K562 (cell line): ENCODE data around the gene HSP90AA1. TPM values are rescaled to one million over a fixed set of nuclear protein-coding genes. Genes with fewer than 3 reads are reported as not detected.

Experiments
- ATAC-seq: fragments of 200-7000 bp; cut with Tn5 transposase; 3 replicates; pipeline ENCODE4 v1.9.1; 2020; ENCODE audit warnings: moderate library complexity
- BruUV-seq: library from RNA; stranded (reverse); fragments of 400-500 nt; replicated peaks from 2 replicates; lab custom pipeline; 2021; lab: Mats Ljungman, UMichigan
- CTCF ChIA-PET: fragments of 300-600 bp; formaldehyde crosslinking; extraction: SDS; loops from one replicate; lab custom pipeline; 2021; ENCODE audit warnings: low intra/inter-chr PET ratio; lab: Yijun Ruan, JAX
- POLR2A ChIA-PET: fragments of 300-600, 350-650 bp; sonication (Branson Sonifier 250); formaldehyde crosslinking; extraction: SDS; loops from one replicate; lab custom pipeline; 2021; ENCODE audit warnings: antibody characterized with exemption, inconsistent platforms; lab: Yijun Ruan, JAX
- DNase-seq, 4 experiments: peaks; one replicate each; pipeline versions ENCODE4 v3.0.0 to v3.0.0-alpha.2; 2011 to 2018; ENCODE audit warnings: low spot score in 3 of 4, mixed read lengths in 3 of 4; ENCODE audit errors: extremely low read depth in 1 of 4
- FAIRE-seq: peaks from 2 replicates; lab custom pipeline; 2011; peaks lifted over from hg19 to GRCh38; lab: Jason Lieb, UNC
- H2AFZ ChIP-seq: 2 replicates; pipeline ENCODE4 v1.6.0; 2011; ENCODE audit warnings: low read depth, low read length, control low read depth, inconsistent platforms
- H3K27ac ChIP-seq: fragments of 200-600 bp; 3 replicates; pipeline ENCODE4 v1.8.0; 2011; ENCODE audit warnings: low read depth, mild to moderate bottlenecking, control low read depth, inconsistent platforms, low read length, moderate library complexity, mixed read lengths; ENCODE audit errors: extremely low read depth
- H3K27me3 ChIP-seq, 2 experiments: fragments of 300-600 bp in 1 of 2; 2 replicates in 1 of 2; 3 replicates in 1 of 2; pipeline versions ENCODE4 v1.6.0 to v1.8.0; 2011; ENCODE audit warnings: inconsistent platforms in 2 of 2, low read length in 2 of 2, mild to moderate bottlenecking in 1 of 2, mixed read lengths in 1 of 2, moderate library complexity in 1 of 2; ENCODE audit not compliant: control insufficient read depth in 2 of 2, insufficient read depth in 2 of 2
- H3K36me3 ChIP-seq: fragments of 300-600 bp; 3 replicates; pipeline ENCODE4 v1.8.0; 2011; ENCODE audit warnings: mild to moderate bottlenecking, low read length, inconsistent platforms; ENCODE audit not compliant: control insufficient read depth, insufficient read depth
- H3K4me1 ChIP-seq, 2 experiments: fragments of 200-600 bp in 1 of 2; replicated peaks in 1 of 2; 2 replicates in 1 of 2; 3 replicates in 1 of 2; pipeline versions ENCODE4 v1.5.1 to v1.8.0; 2011; ENCODE audit warnings: inconsistent platforms in 2 of 2, low read length in 2 of 2, mild to moderate bottlenecking in 1 of 2, mixed read lengths in 1 of 2, moderate library complexity in 1 of 2; ENCODE audit not compliant: control insufficient read depth in 2 of 2, insufficient read depth in 2 of 2
- H3K4me2 ChIP-seq: 2 replicates; pipeline ENCODE4 v1.6.1; 2011; ENCODE audit warnings: low read length, control low read depth, inconsistent platforms, mixed read lengths; ENCODE audit not compliant: insufficient read depth
- H3K4me3 ChIP-seq: fragments of 200-600 bp; sonication (generic), shearing (Covaris generic); 2 replicates; pipeline ENCODE4 v1.5.1; 2016; ENCODE audit warnings: control low read depth, inconsistent platforms
- H3K79me2 ChIP-seq: fragments of 200-600 bp; 3 replicates; pipeline ENCODE4 v1.8.0; 2011; ENCODE audit warnings: low read length, inconsistent platforms; ENCODE audit not compliant: control insufficient read depth, insufficient read depth
- H3K9ac ChIP-seq, 2 experiments: 2 replicates each; pipeline versions ENCODE4 v1.6.0 to v1.6.1; 2011; ENCODE audit warnings: low read depth in 2 of 2, low read length in 2 of 2, control low read depth in 1 of 2, inconsistent platforms in 1 of 2, mild to moderate bottlenecking in 1 of 2, mixed read lengths in 1 of 2; ENCODE audit not compliant: insufficient read depth in 1 of 2
- H3K9me1 ChIP-seq: one replicate; pipeline ENCODE4 v1.6.0; 2011; ENCODE audit warnings: inconsistent platforms, mild to moderate bottlenecking, low read length, moderate library complexity; ENCODE audit not compliant: control insufficient read depth, insufficient read depth
- H3K9me3 ChIP-seq: replicated peaks from 2 replicates; pipeline ENCODE4 v1.5.1; 2011; ENCODE audit warnings: low read depth, low read length, inconsistent platforms; ENCODE audit not compliant: control insufficient read depth, insufficient read depth
- H4K20me1 ChIP-seq: replicated peaks from 2 replicates; pipeline ENCODE4 v1.6.1; 2011; ENCODE audit warnings: low read length, inconsistent platforms, mixed read lengths; ENCODE audit not compliant: control insufficient read depth, insufficient read depth
- CBX5 ChIP-seq: IDR thresholded peaks from 2 replicates; pipeline ENCODE4 v1.6.1; 2014; ENCODE audit warnings: low read depth, borderline replicate concordance
- IRF1 ChIP-seq: sonication (generic); formaldehyde crosslinking; IDR thresholded peaks from 2 replicates; pipeline ENCODE4 v1.8.0; 2022; ENCODE audit warnings: missing genetic modification reagents, mild to moderate bottlenecking, borderline replicate concordance
- MAX ChIP-seq: sonication (generic); formaldehyde crosslinking; IDR thresholded peaks from 2 replicates; pipeline ENCODE4 v1.9.0; 2022; ENCODE audit warnings: mild to moderate bottlenecking, missing genetic modification reagents
- MYC ChIP-seq, 2 experiments: fragments of 250-450 bp in 1 of 2; sonication (Bioruptor Pico) in 1 of 2; IDR thresholded peaks; 2 replicates each; pipeline versions ENCODE4 v1.5.1 to v1.6.1; 2012 to 2021; ENCODE audit warnings: low read depth in 2 of 2, borderline replicate concordance in 1 of 2, improper control_type of control experiment in 1 of 2, low read length in 1 of 2, mild to moderate bottlenecking in 1 of 2, moderate library complexity in 1 of 2
- POLR3G ChIP-seq: IDR thresholded peaks from 2 replicates; pipeline ENCODE4 v1.6.1; 2011; ENCODE audit not compliant: insufficient read length, insufficient replicate concordance; ENCODE audit errors: extremely low read depth
- SIN3A ChIP-seq, 2 experiments: fragments of 150-350 bp in 1 of 2; IDR thresholded peaks; 2 replicates each; pipeline ENCODE4 v1.6.1; 2011 to 2016; ENCODE audit warnings: borderline replicate concordance in 2 of 2, low read depth in 2 of 2, low read length in 2 of 2, mild to moderate bottlenecking in 2 of 2, moderate library complexity in 2 of 2; ENCODE audit not compliant: control insufficient read depth in 1 of 2
- ZNF408 ChIP-seq: fragments of 250-450 bp; sonication (Bioruptor Pico); IDR thresholded peaks from 2 replicates; pipeline ENCODE4 v1.4.0; 2020; ENCODE audit warnings: low read depth, mild to moderate bottlenecking, moderate library complexity
- WGBS: fragments of 100-300 bp; shearing (Covaris generic); methylation state at CpG from one replicate; pipeline ENCODE4 v1.1.6; 2016; ENCODE audit warnings: low coverage, mixed read lengths; ENCODE audit not compliant: insufficient coverage; ENCODE audit errors: missing lambda C conversion rate; 5-methylcytosine and 5-hydroxymethylcytosine counted together
- in situ Hi-C: fragments of 300-500 bp; cut with MboI; formaldehyde crosslinking; loops from 4 replicates; pipeline ENCODE4 v1.15.0; 2018; ENCODE audit warnings: inconsistent platforms, mixed read lengths
- intact Hi-C: fragments of 100-400 bp; cut with micrococcal nuclease; formaldehyde crosslinking; loops from 2 replicates; pipeline ENCODE4 v1.14.2; 2022
- polyA plus RNA-seq, 8 experiments: library from polyadenylated mRNA; depleted of rRNA in 4 of 8; stranded (reverse) in 5 of 8; unstranded in 3 of 8; fragments of >200 nt; fragmentation: Nextera tagmentation in 2 of 8; fragmentation: Illumina TruSeq in 1 of 8; extraction: Ambion mirVana in 2 of 8; extraction: Trizol in 1 of 8; gene quantifications; 2 replicates each; pipeline versions ENCODE4 v1.2.1 to v1.2.3, GENCODE V29; 2011 to 2014; ENCODE audit warnings: inconsistent platforms in 1 of 8, missing spikeins in 1 of 8
- total RNA-seq, 7 experiments: library from RNA; depleted of rRNA in 6 of 7; stranded (reverse); fragments of >200 nt in 6 of 7; fragmentation: Illumina TruSeq in 2 of 7; extraction: Trizol in 2 of 7; gene quantifications; 2 replicates each; pipeline versions ENCODE4 v1.2.1 to v1.2.3, GENCODE V29; 2011 to 2021; ENCODE audit warnings: low replicate concordance in 1 of 7
- TF ChIP-seq, protein P1 (sequence below), 2 experiments: fragments of 450-650 bp; formaldehyde crosslinking in 1 of 2; IDR thresholded peaks; 2 replicates each; pipeline versions ENCODE4 v1.4.0 to v1.6.1; 2014 to 2020; ENCODE audit warnings: mild to moderate bottlenecking in 2 of 2, borderline replicate concordance in 1 of 2, low read depth in 1 of 2

HSP90AA1 gene
- total and polyA plus RNA-seq, 9 of the 15 experiments (the other 6 are each of a cell fraction or from before 2014, with no cell fraction given): 377 to 1,731 (median 879) TPM

DNA sequence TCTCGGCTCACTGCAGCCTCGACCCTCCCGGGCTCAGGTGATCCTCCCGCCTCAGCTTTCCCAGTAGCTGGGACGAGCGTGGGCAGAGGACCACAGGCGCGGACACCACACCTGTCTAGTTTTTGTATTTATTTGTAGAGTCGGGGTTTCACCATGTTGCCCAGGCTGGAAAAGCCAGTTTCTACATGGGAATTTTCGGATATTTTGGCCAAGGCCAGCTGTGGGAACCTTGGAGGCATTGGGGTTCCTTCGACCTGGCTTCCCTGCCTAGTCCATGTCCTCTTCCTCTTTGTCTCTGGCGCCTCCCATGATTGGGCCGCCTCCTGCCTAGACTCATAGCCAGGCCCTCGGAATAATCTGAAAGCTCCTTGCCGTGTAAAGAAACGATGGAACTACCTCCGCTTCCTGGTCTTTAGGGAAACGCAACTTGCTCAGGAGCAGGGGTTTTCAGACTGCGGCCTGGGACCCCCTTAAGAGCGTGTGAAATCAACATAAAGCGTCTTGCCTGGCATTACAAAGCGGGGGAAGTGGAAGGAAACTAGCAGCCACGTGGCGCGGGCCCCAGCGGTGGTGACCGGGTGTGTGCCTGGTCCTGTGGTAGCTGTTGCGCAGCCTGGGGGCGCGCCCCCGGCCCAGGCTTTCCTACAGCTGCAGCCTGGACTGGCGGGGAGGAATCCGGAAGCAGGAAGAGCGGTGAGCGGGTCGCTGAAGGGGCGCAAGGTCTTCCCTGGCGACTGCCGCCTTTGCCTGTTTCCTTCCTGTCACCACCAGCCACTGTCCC lies 1.4 kb upstream of the HSP90AA1 start:
- DNase-seq (peak; percentile 50 to 64 (median 54)), ATAC-seq (peak; percentile 45), FAIRE-seq (peak; percentile 15)
- TSS peak; percentile 81 for BruUV-seq
- Histone ChIP-seq H3K4me3 (peak overlapping the region; percentile 89), H3K4me1 (peaks cover 18 to 34% of the 10 kb centered on the region in 2 experiments; a peak in 4 of 5 replicates), H3K36me3 (peaks cover 31% of the 10 kb centered on the region), H3K9me1 (no peaks in the 10 kb centered on the region), H3K27ac (peak overlapping the region; percentile 97), H3K79me2 (peaks cover 52% of the 10 kb centered on the region), H2AFZ (peak overlapping the region; percentile 86), H3K27me3 (no peaks in the 10 kb centered on the region), H4K20me1 (peaks cover 27% of the 10 kb centered on the region), H3K9ac (peak overlapping the region; percentile 92 to 95), H3K4me2 (peak overlapping the region; percentile 64), H3K9me3 (no peaks in the 10 kb centered on the region)
- POLR2A ChIA-PET: interaction anchor here (0.6 to 1.3 kb wide), 6 partner anchors 8 to 132 kb away, joined by 3 to 7 read pairs (median 4); no protein-coding TSS in a partner anchor
- CTCF ChIA-PET: interaction anchor here (0.9 kb wide), 1 partner anchor 11 kb away, joined by 3 read pairs; no protein-coding TSS in a partner anchor
- in situ Hi-C loops (no loop called here), intact Hi-C loops (loop anchor here (2.0 to 5.0 kb wide), 2 partner anchors 25 to 401 kb away; no protein-coding TSS in a partner anchor)
- WGBS: 11% methylated on average over 25 of the region's 39 CpGs
- TF ChIP-seq SIN3A (IDR thresholded peaks at IDR 0.05; ENCODE audit: borderline replicate concordance in 2 of 2, control insufficient read depth in 1 of 2, low read depth in 2 of 2, low read length in 2 of 2) (no peak), CBX5 (no peak), ZNF408 (no peak), IRF1 (no peak), MYC (IDR thresholded peaks at IDR 0.05; ENCODE audit: low read depth, low read length) (peak; percentile 87), MYC (CRISPR knock-in tag; IDR thresholded peaks at IDR 0.05; ENCODE audit: borderline replicate concordance, low read depth) (peak; percentile 82; the same call in 1 of the 2 replicates), POLR3G (no peak), MAX (CRISPR knock-in tag) (peak; percentile 99)
- TF ChIP-seq, protein P1, sequence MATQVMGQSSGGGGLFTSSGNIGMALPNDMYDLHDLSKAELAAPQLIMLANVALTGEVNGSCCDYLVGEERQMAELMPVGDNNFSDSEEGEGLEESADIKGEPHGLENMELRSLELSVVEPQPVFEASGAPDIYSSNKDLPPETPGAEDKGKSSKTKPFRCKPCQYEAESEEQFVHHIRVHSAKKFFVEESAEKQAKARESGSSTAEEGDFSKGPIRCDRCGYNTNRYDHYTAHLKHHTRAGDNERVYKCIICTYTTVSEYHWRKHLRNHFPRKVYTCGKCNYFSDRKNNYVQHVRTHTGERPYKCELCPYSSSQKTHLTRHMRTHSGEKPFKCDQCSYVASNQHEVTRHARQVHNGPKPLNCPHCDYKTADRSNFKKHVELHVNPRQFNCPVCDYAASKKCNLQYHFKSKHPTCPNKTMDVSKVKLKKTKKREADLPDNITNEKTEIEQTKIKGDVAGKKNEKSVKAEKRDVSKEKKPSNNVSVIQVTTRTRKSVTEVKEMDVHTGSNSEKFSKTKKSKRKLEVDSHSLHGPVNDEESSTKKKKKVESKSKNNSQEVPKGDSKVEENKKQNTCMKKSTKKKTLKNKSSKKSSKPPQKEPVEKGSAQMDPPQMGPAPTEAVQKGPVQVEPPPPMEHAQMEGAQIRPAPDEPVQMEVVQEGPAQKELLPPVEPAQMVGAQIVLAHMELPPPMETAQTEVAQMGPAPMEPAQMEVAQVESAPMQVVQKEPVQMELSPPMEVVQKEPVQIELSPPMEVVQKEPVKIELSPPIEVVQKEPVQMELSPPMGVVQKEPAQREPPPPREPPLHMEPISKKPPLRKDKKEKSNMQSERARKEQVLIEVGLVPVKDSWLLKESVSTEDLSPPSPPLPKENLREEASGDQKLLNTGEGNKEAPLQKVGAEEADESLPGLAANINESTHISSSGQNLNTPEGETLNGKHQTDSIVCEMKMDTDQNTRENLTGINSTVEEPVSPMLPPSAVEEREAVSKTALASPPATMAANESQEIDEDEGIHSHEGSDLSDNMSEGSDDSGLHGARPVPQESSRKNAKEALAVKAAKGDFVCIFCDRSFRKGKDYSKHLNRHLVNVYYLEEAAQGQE (IDR thresholded peaks at IDR 0.05; ENCODE audit: borderline replicate concordance): no peak
- TF ChIP-seq, protein P1 (CRISPR knock-in tag; IDR thresholded peaks at IDR 0.05; ENCODE audit: low read depth): no peak
